Ovary (tissue), 9 donors: Measurements from ENCODE around the gene RALGPS2. TPM values are rescaled to one million over a fixed set of nuclear protein-coding genes. Genes with fewer than 3 reads are reported as not detected.

Experiments used
- DNase-seq, 5 donors: peaks; one replicate each; pipeline ENCODE4 v3.0.0-alpha.2; 2019 to 2020
- H3K27ac ChIP-seq, 2 donors: fragments of 200-600 bp; one replicate each; pipeline versions ENCODE4 v1.5.1 to v1.8.0; 2019 to 2022
- H3K27me3 ChIP-seq: fragments of 200-600 bp; one replicate; pipeline ENCODE4 v1.8.0; 2022
- H3K36me3 ChIP-seq: fragments of 200-600 bp; sonication (generic); one replicate; pipeline ENCODE4 v1.5.1; 2019
- H3K4me1 ChIP-seq: one replicate; pipeline ENCODE4 v1.8.1; 2013; ENCODE audit warnings: mild to moderate bottlenecking, moderate library complexity; ENCODE audit not compliant: insufficient read depth
- H3K4me3 ChIP-seq: fragments of 200-600 bp; sonication (generic); one replicate; pipeline ENCODE4 v1.5.1; 2017
- H3K9me3 ChIP-seq, 2 donors: fragments of 200-600 bp in 1 of 2; sonication (generic) in 1 of 2; one replicate each; pipeline versions ENCODE4 v1.5.1 to v1.8.1; 2013 to 2019; ENCODE audit warnings: mild to moderate bottlenecking in 1 of 2, moderate library complexity in 1 of 2
- CTCF ChIP-seq, 3 donors: fragments of 450-650 bp in 2 of 3; fragments of 200-600 bp in 1 of 3; IDR thresholded peaks; one replicate each; pipeline versions ENCODE4 v1.5.1 to v1.8.0; 2016 to 2022; ENCODE audit warnings: antibody characterized with exemption in 3 of 3, mild to moderate bottlenecking in 1 of 3
- EP300 ChIP-seq: sonication (generic); formaldehyde crosslinking; IDR thresholded peaks from one replicate; pipeline ENCODE4 v1.6.1; 2017; ENCODE audit warnings: antibody characterized with exemption
- POLR2A ChIP-seq: fragments of 450-650 bp; IDR thresholded peaks from one replicate; pipeline ENCODE4 v1.6.1; 2017; ENCODE audit warnings: antibody characterized with exemption, mild to moderate bottlenecking, moderate library complexity
- WGBS, 3 donors: extraction: QIAGEN DNeasy Blood & Tissue Kit in 1 of 3; methylation state at CpG; one replicate each; pipeline versions ENCODE4 v1.1.5 to v1.1.7; 2013 to 2017; 5-methylcytosine and 5-hydroxymethylcytosine counted together
- intact Hi-C, 4 donors: fragments of 100-400 bp; cut with DNase I; formaldehyde crosslinking; loops; one replicate each; pipeline versions ENCODE4 v1.11.0 to v1.15.1; 2022 to 2023
- polyA plus RNA-seq, 2 donors: library from polyadenylated mRNA; stranded (reverse); fragments of 200-250 nt in 1 of 2; fragments of 350-450 nt in 1 of 2; fragmentation: Illumina TruSeq in 1 of 2; extraction: RNeasy Lipid Tissue Mini Kit (QIAGEN cat#74804) in 1 of 2; gene quantifications; one replicate each; pipeline ENCODE4 v1.2.3, GENCODE V29; 2013 to 2014
- total RNA-seq, 7 donors: library from RNA; depleted of rRNA in 2 of 7; stranded (reverse); fragments of >200 nt in 2 of 7; fragmentation: NEBNext Ultra II Directional in 3 of 7; extraction: Animal tissue kit (Norgen Biotek cat#: 25700) in 3 of 7; gene quantifications; one replicate each; pipeline versions ENCODE4 v1.1.0 to v1.2.4, GENCODE V29; 2016 to 2023
- donor health status: DM: no; HTN: no; CAD: no; lungs with moderate emphysema.
- donor health status: DM: no; HTN: no; CAD: no.
- donor health status: Bipolar disorder and iron deficiency.
- donor health status: DM: yes; HTN: yes; CAD: no.
- donor health status: DM: no; HTN: no; CAD: no.
- donor health status: DM: yes; HTN: yes; CAD: no.

RALGPS2 gene
- total and polyA plus RNA-seq, 9 donors, result 6.4 to 43.4 (median 25.0) TPM

GRCh38 chr1:178862416-178862815 lies 137.4 kb downstream of the RALGPS2 start:
- H3K4me3 ChIP-seq, result no peak overlapping the region
- WGBS, 3 donors, result 92 to 99% (median 97%) methylated on average over 3 of the region's 3 CpGs
- peaks cover 3% of the 10 kb centered on the region for H3K4me1 ChIP-seq
- no peaks in the 10 kb centered on the region for H3K27me3 ChIP-seq
- no peak overlapping the region for H3K27ac ChIP-seq
- no peaks in the 10 kb centered on the region for H3K36me3 ChIP-seq
- intact Hi-C loops, result loop anchor here in 2 of 4 donors (10.0 kb wide), 1 partner anchor 72 kb away; no protein-coding TSS in a partner anchor
- DNase-seq, result no peak
- no peaks in the 10 kb centered on the region for H3K9me3 ChIP-seq
- TF ChIP-seq POLR2A (no peak), CTCF (IDR thresholded peaks at IDR 0.05) (no peak), EP300 (no peak)

- intact Hi-C loops, result loop anchor here in 2 of 4 donors (10.0 kb wide), 1 partner anchor 72 kb away; no protein-coding TSS in a partner anchor
- Histone ChIP-seq H3K36me3 (no peaks in the 10 kb centered on the region), H3K27ac (no peak overlapping the region), H3K9me3 (no peaks in the 10 kb centered on the region), H3K4me1 (peaks cover 3% of the 10 kb centered on the region), H3K27me3 (no peaks in the 10 kb centered on the region), H3K4me3 (no peak overlapping the region)
- TF ChIP-seq CTCF (IDR thresholded peaks at IDR 0.05) (no peak), POLR2A (no peak), EP300 (no peak)
- no peak for DNase-seq
Measured at GRCh38 chr1:178862864-178863263, 137.8 kb downstream of the RALGPS2 start.

- Histone ChIP-seq H3K4me3 (peak overlapping the region; percentile 0), H3K4me1 (peaks cover 3% of the 10 kb centered on the region), H3K27me3 (no peaks in the 10 kb centered on the region), H3K27ac (no peak overlapping the region), H3K36me3 (no peaks in the 10 kb centered on the region), H3K9me3 (no peaks in the 10 kb centered on the region)
- DNase-seq, result no peak
- intact Hi-C loops, result loop anchor here in 2 of 4 donors (10.0 kb wide), 1 partner anchor 70 kb away; no protein-coding TSS in a partner anchor
- 61 to 72% (median 66%) methylated on average over 6 of the region's 6 CpGs for WGBS, 3 donors
- no peak for TF ChIP-seq EP300
- no peak for TF ChIP-seq CTCF (IDR thresholded peaks at IDR 0.05)
- no peak for TF ChIP-seq POLR2A
Measured at GRCh38 chr1:178864326-178864725, 139.3 kb downstream of the RALGPS2 start.

- Histone ChIP-seq H3K9me3 (no peaks in the 10 kb centered on the region), H3K4me3 (peak overlapping the region; percentile 35), H3K36me3 (no peaks in the 10 kb centered on the region), H3K4me1 (peaks cover 5% of the 10 kb centered on the region), H3K27ac (peak overlapping the region; percentile 54 to 73), H3K27me3 (no peaks in the 10 kb centered on the region)
- intact Hi-C loops, result loop anchor here in 3 of 4 donors (5.0 to 10.0 kb wide), 2 partner anchors 65 to 67 kb away; no protein-coding TSS in a partner anchor
- no peak for DNase-seq
- WGBS, 3 donors, result 6 to 11% (median 8%) methylated on average over 5 of the region's 5 CpGs
- TF ChIP-seq CTCF (IDR thresholded peaks at IDR 0.05), result no peak
- no peak for TF ChIP-seq EP300
- TF ChIP-seq POLR2A, result no peak
Measured at GRCh38 chr1:178867670-178868069, 142.6 kb downstream of the RALGPS2 start.
